ENCODE results near the gene SPATC1L.
"Not testable (repeated sequence)": the region's sequence is repeated elsewhere in the genome, so short reads cannot be mapped to it uniquely, and the experiment has no call there.

Gene SPATC1L

GRCh38 chr21:46182548-46183336 lies 1.5 kb downstream of the SPATC1L start:
- DNase-seq, result no peak

- no peak for DNase-seq
Measured at GRCh38 chr21:46181953-46182547, 2.2 kb downstream of the SPATC1L start.

GRCh38 chr21:46181436-46181835 lies 2.8 kb downstream of the SPATC1L start:
- no peak for DNase-seq

- no peak for DNase-seq
Measured at GRCh38 chr21:46180778-46181391, 3.4 kb downstream of the SPATC1L start.

GRCh38 chr21:46180079-46180722 lies 4.1 kb downstream of the SPATC1L start:
- no peak for DNase-seq

GRCh38 chr21:46179708-46180078 lies 4.6 kb downstream of the SPATC1L start:
- no peak for DNase-seq

GRCh38 chr21:46178961-46179360 lies 5.3 kb downstream of the SPATC1L start:
- DNase-seq, result no peak

GRCh38 chr21:46176443-46177129 lies 7.7 kb downstream of the SPATC1L start:
- not testable (repeated sequence) for DNase-seq

- DNase-seq, result no peak
Measured at GRCh38 chr21:46173573-46173972, 10.7 kb downstream of the SPATC1L start.

- no peak for DNase-seq
Measured at GRCh38 chr21:46172863-46173528, 11.3 kb downstream of the SPATC1L start.

- no peak for DNase-seq
Measured at GRCh38 chr21:46171996-46172862, 12.0 kb downstream of the SPATC1L start.

GRCh38 chr21:46171585-46171984 lies 12.7 kb downstream of the SPATC1L start:
- DNase-seq, result no peak

GRCh38 chr21:46170436-46171193 lies 13.6 kb downstream of the SPATC1L start:
- DNase-seq, result not testable (repeated sequence)

GRCh38 chr21:46168659-46169386 lies 15.4 kb downstream of the SPATC1L start:
- no peak for DNase-seq

- no peak for DNase-seq
Measured at GRCh38 chr21:46168238-46168637, 16.0 kb downstream of the SPATC1L start.

- DNase-seq, result no peak
Measured at GRCh38 chr21:46165098-46165497, 19.2 kb downstream of the SPATC1L start.

- no peak for DNase-seq
Measured at GRCh38 chr21:46163380-46163779, 20.9 kb downstream of the SPATC1L start.

- DNase-seq, result no peak
Measured at GRCh38 chr21:46161633-46162592, 22.3 kb downstream of the SPATC1L start.

All from GF-D8 (cell line).